GM18870 (cell line): ENCODE measurements around the gene COLEC11.

ENCODE experiments used
- ATAC-seq: cut with Tn5 transposase; IDR thresholded peaks from one replicate; pipeline ENCODE4 v1.9.1; 2021; ENCODE audit warnings: moderate library complexity; ENCODE audit not compliant: unreplicated experiment

The COLEC11 gene

GRCh38 chr2:3670376-3670775, 75.5 kb downstream of the COLEC11 start:
- ATAC-seq: no peak

GRCh38 chr2:3670941-3671340, 76.0 kb downstream of the COLEC11 start:
- no peak for ATAC-seq

GRCh38 chr2:3672861-3673678, 78.2 kb downstream of the COLEC11 start:
- no peak for ATAC-seq

- ATAC-seq: no peak
Observed at GRCh38 chr2:3674066-3674845, 79.3 kb downstream of the COLEC11 start.

GRCh38 chr2:3675687-3676086, 80.8 kb downstream of the COLEC11 start:
- ATAC-seq: no peak

GRCh38 chr2:3677436-3677835, 82.5 kb downstream of the COLEC11 start:
- ATAC-seq: no peak

- ATAC-seq: no peak
Observed at GRCh38 chr2:3678212-3678611, 83.3 kb downstream of the COLEC11 start.

GRCh38 chr2:3679180-3679579, 84.3 kb downstream of the COLEC11 start:
- ATAC-seq: no peak

- ATAC-seq: no peak
Observed at GRCh38 chr2:3679616-3680393, 84.9 kb downstream of the COLEC11 start.

GRCh38 chr2:3680548-3681345, 85.8 kb downstream of the COLEC11 start:
- ATAC-seq: no peak

GRCh38 chr2:3681625-3682024, 86.7 kb downstream of the COLEC11 start:
- no peak for ATAC-seq

- no peak for ATAC-seq
Observed at GRCh38 chr2:3682811-3683210, 87.9 kb downstream of the COLEC11 start.

- no peak for ATAC-seq
Observed at GRCh38 chr2:3683748-3684454, 89.0 kb downstream of the COLEC11 start.

GRCh38 chr2:3689998-3690748, 95.3 kb downstream of the COLEC11 start:
- ATAC-seq: no peak

GRCh38 chr2:3692375-3692774, 97.5 kb downstream of the COLEC11 start:
- no peak for ATAC-seq
